NCI-H524 treated with DMSO at 0.1 percent for 48 hours (cell line): Measurements from ENCODE around the gene ROR2.
A peak's percentile ranks its signal among the peaks of the same experiment; 100 is the strongest.
"Not testable (repeated sequence)": the region's sequence is repeated elsewhere in the genome, so short reads cannot be mapped to it uniquely, and the experiment has no call there.

Experiments
- DNase-seq: peaks from one replicate; lab custom pipeline; 2025; lab: John Stamatoyannopoulos, UW

Gene ROR2

DNA sequence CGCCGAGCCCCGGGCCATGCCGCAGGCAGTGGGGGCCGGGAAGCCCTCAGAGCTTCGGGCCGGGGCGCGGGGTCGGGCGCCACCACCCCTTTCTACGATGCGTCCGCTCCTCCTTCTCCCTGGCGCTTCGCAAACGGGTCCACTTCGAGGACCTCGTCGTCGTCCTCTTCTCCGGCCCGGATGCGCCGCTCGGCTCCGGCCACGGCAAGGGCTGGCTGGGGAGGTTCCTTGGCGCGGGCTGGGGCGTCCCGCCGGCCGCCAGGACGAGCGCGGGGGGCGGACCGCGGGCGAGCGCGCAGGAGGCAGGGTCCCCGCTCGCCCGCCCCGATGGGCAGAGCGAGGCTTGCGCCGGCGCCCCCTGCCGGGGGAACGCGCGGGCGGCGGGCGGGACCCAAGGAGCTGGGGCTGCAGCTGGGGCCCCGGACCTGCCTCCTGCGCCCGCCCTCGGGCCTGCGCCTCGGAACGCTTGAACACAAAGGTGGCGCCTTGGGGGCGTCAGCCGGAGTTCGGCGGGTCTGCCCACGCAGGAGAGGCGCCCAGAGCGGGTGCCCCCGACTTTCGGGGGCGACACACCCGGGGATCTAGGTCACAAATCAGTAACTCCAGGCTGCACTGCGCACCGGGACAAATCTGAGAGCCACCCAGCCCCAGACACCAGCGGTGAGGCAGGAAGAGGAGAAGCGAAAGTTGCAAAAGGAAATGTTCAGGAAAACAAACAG is at the start of gene ROR2:
Gene ROR2 (minus strand): TSS at position 283 of the 719 bp plus-strand sequence.
- no peak for DNase-seq

DNA sequence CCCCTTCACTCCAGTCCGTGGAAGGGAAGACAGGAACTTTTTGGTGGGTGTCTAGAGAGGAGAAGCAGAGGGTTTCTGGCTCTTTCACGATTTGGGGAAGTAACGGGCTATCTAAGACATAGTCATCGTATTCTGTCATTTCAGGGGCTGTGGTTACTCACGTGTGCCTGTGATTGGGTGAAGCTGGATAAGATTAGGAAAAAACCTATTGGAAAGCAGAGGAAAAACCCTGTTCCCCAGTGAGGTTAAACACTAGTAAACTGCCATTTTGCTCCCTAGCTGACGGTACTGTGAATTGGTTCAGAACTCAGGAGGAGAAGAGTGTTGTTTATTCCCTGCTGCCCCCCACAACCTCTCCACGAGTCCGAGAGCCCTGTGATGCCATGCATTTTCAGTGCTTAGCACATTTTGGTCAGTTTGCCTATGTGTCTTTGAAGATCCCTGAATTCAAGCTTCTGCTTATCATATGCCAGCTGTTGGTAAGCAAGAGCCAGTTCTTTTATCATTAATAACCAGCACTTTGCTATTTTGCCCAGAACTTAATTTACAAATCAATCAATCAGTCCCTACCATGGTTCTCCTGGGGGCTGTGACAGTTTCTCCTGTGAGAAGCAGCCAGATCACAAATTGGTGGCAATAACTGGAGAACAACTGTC is 45.1 kb upstream of the ROR2 start:
- no peak for DNase-seq

DNA sequence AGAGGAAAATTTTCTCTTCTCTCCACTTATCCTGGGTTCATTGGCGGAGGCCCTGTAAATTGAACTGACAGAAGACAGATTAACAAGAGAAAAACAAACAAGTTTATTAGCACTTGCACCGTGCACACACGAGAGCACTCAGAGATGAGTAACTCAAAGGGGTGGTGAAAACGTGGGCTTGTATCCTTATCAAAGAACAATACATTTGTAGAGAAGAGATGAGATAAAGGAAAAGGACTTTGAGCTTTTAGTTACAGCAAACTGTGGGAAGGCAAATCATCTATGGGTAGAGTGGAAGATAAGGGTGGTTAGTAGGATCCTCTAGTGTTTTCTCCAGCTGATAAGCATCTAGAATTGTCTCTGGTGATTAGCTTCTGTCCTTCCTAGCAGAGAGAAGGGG is 44.4 kb upstream of the ROR2 start:
- DNase-seq = no peak

DNA sequence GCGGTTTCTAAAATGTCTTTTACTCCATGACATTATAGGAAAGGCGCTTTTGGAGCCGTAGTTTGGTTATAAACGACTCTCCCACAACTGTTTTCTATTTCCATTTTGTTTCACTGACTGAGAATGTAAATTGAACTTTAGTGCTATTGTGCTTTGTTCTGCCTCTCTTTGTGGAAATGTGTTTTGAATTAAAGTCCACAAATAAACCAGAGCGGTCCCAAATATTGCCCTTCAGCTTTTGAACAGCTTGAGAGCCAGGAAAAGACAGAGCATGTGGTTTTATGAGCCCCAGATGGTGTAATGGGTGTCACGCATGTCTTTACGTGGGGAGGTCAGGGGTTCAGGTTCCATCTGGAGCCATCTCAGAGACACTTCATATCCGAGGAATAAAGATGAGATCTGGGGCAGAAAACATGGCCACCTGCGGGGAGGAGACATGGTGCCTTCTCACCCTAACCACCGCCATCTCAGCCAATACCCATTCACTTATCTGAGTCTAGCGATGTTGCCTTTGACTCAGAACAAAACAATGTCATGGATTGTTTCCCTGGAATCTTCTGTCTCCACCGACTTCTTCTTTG is 42.5 kb upstream of the ROR2 start:
- DNase-seq = peak; percentile 12

DNA sequence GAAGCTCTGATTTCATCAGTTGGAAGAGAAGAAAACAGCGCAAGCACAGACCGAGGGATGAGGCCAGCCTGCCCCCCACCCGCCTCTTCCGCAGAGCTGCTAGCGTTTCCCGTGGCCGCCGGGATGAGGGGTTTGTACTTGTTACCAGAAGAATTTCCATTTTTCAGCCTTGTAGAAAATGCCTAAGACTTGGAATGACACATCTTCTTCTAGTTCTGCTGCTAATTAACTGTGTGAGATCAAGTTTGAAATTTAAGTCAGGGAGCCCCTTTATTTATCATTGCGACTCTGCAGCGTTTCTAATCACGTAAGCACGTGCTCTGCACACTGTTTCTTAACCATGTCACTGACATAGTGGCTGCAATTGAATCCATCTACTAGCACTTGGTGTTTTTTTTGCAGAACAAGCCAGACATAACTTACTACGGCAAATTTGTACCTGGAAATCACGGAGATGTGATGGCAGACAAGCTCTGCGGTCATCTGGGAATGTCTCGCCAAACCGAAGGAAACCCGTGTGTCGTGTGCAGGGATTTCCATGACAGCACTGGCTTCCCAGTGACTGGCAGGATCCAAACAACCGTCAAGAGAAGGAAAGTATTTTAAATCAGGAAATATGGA is 41.8 kb upstream of the ROR2 start:
- no peak for DNase-seq

DNA sequence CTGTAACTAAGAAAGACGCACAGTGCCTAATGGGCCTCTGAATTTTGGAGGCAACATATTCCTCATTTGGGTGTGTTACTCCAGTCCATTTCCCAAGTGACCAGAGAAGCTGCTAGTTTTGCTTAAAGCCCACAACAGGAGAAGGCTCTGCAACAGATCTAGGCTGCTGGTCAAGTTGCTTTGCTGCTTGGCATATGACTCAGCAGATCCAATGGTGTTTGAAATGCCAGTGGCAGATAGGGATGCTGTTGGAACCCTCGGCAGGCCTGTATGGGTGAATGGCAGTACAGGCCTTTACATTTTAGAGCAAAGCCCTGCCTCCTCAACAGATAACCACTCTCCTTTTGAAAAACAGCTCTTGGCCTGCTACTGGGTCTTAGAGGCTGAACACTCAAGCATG is 36.2 kb upstream of the ROR2 start:
- DNase-seq = no peak

DNA sequence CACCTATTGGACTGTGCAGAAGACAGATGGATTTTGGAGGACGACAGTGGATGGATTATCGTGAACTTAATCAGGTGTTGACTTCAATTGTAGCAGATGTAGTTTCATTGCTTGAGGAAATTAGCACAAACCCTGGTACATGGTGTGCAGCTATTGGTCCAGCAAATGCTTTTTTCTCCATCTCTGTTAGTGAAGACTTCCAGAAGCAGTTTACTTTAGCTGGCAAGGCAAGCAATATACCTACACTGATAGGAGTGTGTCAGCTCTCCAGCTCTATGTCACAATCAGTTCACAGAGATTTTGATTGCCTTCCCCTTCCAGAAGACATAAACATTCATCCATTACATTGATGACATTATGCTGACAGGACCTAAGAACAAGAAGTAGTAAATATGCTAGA is 35.7 kb upstream of the ROR2 start:
- DNase-seq = no peak

DNA sequence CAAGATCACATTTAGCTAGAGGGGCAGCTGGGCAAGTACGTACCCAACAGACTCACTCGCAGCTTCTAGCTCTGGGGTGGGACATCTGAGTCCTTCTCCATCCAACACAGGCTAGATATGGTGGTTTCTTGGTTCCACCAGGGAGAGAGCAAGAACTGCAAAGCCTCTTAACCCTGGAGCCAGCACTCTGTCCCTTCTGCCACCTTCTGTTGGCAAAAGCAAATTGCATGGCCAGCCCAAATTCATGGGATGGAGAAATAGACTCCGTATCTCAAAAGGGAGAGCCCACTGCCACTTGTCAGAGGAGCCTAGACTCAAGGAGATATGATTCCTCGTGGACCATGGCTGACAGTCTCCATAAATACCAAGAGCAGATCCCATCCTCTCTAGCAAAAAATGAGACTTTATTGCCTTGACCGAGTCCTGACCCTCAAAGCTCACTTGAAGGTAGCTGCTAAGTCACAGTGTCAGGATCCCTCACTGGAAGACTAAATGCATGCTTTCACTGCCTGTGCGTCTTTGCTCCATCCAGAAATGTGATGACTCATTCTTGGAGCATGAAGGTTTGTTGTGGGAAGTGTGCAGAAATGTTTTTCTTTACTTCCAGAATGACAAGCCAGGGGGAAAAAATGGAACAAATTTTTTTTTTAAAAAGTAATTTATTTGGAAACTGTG is 28.8 kb upstream of the ROR2 start:
- DNase-seq = peak; percentile 18

DNA sequence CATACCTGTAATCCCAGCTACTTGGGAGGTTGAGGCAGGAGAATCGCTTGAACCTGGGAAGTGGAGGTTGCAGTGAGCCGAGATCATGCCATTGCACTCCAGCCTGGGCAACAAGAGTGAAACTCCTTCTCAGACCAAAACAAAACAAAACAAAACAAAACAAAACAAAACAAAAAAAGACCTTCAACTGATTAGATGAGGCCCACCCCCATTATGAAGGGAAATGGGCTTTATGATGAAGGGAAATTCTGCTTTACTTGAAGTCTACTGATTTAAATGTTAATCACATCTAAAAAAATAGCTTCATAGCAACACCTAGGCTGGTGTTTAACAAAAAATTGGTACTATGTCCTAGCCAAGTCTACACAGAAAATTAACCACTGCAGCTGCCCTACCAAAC is 25.2 kb upstream of the ROR2 start:
- not testable (repeated sequence) for DNase-seq

DNA sequence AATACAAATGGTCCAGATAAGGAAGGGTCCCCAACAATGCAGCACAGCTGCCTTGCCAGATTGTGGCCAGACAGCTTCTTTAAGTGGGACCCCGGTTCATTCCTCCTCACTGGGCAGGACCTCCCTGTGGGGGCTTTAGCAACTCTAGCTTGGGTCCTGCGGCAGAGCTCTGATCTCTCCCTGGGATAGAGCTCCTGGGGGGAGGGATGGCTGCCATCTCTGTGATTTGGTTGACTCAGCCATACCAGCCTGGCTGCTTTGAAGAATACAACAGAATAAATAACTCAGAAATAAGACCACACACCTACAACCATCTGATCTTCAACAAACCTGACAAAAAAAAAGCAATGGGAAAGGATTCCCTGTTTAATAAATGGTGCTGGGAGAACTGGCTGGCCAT is 22.7 kb upstream of the ROR2 start:
- no peak for DNase-seq

DNA sequence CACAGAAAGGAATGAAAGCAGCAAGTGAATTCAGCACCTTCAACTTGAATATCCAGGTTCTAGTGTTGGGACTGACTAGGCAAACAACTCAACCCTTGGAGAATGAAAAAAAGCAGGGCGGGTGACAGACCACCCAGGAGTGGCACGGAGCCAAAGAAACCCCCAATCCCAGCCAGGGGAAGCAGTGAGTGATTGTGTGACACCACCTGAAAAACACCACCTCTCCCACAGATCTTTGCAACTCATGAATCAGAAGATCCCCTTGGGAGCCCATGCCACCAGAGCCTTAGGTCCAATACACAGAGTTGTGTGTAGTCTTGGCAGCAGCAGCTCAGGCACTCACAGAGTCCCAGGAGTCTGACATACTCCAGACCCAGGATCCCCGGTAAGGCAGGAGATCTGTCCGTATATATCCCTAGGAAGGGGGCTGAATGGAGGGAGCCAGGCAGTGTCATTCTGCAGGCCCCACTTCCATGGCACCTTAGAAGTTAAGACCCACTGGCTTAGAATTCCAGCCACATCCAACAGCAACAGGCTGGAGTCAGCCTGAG is 22.1 kb upstream of the ROR2 start:
- no peak for DNase-seq

DNA sequence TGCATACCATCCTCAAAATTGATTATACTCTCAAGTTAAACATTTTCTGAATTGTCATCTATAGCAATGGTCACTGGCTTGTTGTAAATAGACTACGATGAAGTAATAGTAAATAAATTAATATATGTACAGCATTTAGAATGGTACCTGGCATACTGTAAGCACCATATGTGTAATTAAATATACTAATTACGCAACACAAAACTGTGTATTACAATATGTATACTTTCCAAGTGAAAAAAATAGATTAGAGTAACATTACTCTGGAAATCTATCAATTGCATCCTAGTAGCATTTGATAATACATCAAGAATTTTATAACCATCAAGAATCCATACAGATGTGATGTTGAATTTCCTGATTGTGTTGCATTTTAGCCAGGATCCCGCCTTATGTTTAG is 17.2 kb upstream of the ROR2 start:
- DNase-seq = no peak

DNA sequence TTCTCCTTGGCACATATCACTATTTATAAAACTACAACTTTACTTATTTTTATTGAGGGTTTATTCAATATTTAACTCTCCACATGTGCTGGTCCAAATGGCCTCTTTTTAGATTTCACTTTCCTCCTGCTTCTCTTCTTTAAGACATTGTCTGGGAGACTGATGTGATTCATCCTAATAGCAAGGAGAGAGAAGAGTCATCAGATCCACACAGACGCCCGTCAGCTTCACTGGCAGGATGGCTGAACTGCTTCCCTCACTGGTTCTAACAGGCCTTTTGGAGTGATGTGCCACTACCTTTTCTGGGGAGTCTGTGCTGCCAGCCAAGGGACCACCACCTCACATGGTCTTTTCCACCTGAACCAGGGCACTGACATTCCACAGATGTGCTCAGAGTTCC is 16.5 kb upstream of the ROR2 start:
- no peak for DNase-seq

DNA sequence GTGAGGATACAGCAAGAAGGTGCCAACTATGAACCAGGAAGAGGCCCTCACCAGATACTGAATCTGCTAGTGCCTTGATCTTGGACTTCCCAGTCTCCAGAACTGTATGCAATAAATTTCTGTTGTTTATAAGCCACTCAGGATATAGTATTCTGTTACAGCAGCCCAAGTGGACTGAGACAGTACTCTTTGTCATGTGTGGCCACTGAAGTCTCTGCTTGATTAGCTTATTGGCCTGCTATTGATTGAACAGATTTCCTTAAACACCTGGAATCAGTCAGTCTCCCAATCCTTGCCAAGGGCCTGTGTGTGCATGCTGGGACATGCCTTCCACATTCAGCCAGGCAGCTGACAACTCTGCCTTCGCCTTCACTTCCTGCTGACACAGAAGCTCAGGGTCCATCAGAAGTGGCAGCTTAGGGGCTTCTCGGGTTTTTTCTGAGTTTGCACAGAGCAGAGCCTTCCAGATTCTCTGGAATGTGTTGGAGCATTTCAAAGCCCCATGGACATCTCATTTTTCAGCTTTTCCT is 13.7 kb upstream of the ROR2 start:
- DNase-seq = no peak

DNA sequence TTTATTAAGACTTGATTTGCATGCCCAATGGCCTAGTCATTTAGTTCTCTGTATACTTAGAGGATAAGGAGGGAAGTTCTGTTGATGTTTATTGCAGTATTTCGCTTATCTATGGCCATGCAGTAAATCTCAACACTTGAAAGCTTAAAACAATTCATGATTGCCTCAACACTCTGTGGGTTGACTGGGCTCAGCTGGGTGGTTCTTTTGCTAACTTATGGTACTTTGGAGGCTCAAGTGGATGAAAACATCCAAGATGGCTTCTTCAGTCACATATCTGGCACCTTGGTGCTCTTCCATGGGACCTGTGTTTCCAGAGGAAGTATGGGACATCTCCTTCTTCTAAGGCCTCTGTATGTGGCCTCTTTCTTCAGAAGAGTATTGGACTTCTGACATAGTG is 10.3 kb upstream of the ROR2 start:
- DNase-seq = no peak

DNA sequence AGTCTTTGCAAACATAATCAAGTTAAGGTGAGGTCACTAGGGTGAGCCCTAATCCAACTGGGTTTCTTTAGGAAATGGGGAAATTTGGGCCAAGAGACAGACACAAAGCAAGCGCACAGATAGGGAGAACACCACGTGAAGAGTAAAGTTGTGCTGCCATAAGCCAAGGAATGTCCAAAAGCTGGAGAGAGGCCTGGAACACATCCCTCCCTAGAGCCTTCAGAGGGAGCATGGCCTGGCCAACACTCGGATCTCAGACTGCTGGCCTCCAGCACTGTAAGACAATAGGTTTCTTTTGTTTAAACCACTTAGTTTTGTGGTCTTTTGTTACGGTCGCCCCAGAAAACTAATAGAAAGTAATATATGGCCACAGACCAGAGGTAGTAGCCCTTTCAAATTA is 8.1 kb upstream of the ROR2 start:
- no peak for DNase-seq

DNA sequence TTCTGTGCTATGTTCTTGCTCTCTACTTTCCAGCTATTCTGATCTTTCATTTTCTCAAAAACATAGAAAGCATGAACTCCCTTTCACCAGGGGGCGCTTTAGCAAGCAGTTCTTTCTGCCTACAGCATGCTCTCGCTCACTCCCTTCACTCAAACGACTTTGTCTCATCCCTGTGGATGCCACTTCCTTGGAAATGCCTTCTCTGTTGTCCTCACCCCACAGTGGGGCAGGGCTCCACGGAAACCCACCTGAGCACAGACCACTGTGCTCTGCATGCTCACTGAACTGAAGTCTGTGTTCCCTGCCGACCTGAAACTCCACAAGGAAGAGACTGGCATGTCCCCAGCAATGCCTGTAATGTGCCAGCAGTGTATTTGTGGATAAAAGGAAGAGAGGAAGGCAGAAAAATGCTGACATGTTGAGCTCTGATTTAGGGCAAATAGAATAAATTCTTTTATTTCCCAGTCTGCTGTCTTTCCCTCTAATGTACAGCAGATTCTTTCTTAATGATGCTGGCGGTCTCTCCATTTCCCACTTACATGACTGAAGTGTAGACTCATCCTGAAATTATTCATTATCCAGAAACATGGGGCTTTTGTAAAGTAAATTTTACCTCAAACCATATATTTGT is 4.9 kb upstream of the ROR2 start:
- no peak for DNase-seq

DNA sequence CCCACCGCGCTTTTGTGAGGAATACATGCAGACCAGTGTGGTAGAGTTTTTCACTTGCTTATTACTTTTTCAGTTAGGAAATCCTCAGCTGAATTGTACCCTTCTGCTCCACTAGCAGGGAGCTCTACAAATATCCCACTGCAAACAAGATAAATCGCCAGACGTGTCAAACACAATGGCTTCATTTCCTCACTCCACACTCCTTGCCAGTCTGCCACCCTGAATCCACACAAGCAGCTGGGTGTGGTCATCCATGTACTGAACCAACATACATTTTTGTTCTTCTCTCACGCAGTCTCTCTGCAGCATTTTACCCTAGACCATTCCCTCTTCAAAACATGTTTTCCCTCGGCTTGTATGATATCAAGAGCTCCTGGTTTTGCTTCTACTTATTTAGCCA is 3.7 kb upstream of the ROR2 start:
- DNase-seq = no peak

DNA sequence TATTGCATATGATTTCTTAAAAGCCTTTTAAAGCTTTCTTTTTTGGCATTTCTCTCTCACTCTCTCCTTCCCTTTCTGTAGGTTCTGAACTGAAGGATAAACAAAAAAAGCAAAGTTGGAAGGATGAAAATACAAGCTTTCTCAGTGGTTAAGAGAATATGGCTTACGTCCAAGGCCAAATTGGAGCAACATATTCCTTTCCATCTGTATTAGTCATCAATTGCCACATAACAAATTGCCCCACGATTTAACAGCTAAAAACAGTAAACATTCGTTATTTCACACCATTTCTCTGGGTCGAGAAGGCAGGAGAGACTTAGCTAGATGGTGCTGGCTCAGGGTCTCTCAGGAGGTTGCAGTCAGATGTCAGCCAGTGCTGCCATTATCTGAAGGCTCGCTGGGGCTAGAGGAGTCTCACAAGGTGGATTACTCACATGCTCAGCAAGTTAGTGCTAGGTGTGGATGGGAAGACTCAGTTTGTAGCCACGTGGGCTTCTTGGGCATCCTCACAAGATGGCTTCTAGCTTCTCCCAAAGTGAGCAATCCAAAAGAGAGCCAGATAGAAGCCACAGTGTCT is 2.0 kb upstream of the ROR2 start:
- no peak for DNase-seq

DNA sequence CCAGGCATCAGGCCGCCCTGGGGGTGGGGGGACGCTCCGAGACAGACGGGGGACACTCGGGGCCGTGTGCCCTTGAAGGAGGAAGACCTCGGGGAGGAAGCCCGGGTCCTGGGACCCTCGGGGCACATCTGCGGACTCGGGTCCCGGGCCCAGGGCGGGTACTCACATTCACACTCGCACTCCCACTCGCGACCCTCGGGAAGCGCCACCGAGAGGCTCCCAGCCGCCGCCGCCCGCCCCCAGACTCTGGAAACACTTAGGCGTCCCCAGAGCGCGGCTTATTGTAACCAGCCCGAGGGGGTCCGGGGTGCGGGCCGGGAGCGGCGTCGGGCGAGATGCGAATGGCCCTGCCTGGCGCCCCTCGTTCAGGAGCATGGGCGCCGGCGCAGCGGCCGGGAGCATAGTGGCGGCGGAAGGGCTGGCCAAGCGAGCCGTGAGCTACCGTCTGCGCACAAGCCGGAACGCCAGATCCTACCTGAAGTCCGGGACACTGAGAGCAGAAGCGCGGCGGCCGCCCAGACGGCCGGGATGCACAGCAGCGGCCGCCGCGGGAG is 559 bp downstream of the ROR2 start:
- no peak for DNase-seq
